GM13977 (cell line): ENCODE results near the gene COL5A1.

Experiments used
- DNase-seq: peaks from one replicate; pipeline ENCODE4 v3.0.0; 2012; ENCODE audit warnings: low spot score
- in situ Hi-C: fragments of 300-500 bp; cut with MboI; formaldehyde crosslinking; loops from one replicate; pipeline ENCODE4 v1.12.0; 2022; ENCODE audit warnings: low sequenced_read_pairs, low pct_unique_long_range_greater_than_20kb, mixed read lengths, inconsistent platforms; ENCODE audit not compliant: unreplicated experiment
- TF ChIP-seq, protein P1 (sequence below): IDR thresholded peaks from 2 replicates; pipeline ENCODE4 v1.5.1; 2012; ENCODE audit warnings: mild to moderate bottlenecking, control low read depth; ENCODE audit not compliant: insufficient read depth; ENCODE audit errors: extremely low read depth, missing control alignments

Gene COL5A1

DNA sequence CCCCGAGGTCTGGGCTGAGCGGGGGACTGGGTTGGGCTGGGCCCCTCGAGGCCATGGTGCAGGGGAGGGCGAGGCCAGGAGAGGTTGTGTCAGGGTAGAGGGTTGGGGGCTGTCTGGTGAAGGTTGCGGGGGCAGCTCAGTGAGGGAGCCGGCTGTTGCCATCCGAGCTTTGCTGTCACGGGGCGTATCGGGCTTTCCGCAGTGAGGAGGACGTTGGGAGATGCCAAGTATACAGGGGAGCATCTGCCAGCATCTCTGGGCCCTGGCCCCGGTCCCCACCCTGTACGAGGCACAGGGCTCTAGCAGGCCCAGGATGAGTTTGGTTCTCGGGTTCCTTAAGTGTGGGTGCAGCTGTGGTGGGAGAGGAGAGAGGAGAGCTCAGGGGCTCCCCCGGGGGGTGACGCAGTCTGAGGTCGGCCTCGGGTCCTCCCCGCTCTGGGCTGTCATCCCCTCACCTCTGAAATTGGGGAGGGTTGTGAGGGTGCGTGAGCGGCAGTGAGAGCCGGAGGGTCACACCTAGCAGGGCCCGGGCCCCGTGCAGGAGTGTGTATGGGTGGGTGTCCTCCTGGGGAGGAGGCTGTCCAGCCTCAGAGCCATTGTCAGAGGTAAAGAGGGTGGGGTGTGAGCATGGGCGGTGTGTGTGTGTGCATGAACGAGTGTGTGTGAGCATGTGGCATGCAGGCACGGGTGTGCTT, 87.3 kb downstream of the COL5A1 start:
- in situ Hi-C loops = no loop called here
- no peak for DNase-seq
- TF ChIP-seq, protein P1, sequence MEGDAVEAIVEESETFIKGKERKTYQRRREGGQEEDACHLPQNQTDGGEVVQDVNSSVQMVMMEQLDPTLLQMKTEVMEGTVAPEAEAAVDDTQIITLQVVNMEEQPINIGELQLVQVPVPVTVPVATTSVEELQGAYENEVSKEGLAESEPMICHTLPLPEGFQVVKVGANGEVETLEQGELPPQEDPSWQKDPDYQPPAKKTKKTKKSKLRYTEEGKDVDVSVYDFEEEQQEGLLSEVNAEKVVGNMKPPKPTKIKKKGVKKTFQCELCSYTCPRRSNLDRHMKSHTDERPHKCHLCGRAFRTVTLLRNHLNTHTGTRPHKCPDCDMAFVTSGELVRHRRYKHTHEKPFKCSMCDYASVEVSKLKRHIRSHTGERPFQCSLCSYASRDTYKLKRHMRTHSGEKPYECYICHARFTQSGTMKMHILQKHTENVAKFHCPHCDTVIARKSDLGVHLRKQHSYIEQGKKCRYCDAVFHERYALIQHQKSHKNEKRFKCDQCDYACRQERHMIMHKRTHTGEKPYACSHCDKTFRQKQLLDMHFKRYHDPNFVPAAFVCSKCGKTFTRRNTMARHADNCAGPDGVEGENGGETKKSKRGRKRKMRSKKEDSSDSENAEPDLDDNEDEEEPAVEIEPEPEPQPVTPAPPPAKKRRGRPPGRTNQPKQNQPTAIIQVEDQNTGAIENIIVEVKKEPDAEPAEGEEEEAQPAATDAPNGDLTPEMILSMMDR = no peak

DNA sequence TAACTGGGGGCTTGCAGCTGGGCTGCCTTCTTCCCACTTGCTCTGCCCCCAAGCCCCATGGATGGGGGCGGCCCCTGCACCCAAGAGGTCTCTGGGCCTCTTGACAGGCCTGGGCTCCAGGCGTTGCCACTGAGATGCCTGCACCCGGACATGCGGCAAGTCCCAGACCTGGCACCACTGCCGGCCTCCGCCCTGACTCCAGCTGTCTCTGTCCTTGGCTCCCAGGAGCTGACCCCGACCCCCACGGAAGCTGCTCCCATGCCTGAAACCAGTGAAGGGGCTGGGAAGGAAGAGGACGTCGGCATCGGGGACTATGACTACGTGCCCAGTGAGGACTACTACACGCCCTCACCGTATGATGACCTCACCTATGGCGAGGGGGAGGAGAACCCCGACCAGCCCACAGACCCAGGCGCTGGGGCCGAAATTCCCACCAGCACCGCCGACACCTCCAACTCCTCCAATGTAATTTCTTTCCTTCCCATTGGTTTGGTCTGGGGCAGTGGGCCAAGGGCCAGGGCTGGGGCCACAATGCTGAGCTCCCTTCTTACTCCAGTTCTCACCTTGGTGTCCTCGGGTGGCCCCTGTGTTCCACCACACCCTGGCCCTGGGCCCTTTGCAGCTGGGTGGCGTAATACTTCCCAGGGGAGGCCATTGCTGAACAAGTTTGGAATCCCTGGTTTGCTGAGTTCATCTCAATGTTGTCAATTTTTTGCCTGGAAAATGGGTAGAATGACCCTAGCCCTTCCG, 88.6 kb downstream of the COL5A1 start:
- DNase-seq = no peak
- in situ Hi-C loops = no loop called here
- TF ChIP-seq, protein P1 = no peak

DNA sequence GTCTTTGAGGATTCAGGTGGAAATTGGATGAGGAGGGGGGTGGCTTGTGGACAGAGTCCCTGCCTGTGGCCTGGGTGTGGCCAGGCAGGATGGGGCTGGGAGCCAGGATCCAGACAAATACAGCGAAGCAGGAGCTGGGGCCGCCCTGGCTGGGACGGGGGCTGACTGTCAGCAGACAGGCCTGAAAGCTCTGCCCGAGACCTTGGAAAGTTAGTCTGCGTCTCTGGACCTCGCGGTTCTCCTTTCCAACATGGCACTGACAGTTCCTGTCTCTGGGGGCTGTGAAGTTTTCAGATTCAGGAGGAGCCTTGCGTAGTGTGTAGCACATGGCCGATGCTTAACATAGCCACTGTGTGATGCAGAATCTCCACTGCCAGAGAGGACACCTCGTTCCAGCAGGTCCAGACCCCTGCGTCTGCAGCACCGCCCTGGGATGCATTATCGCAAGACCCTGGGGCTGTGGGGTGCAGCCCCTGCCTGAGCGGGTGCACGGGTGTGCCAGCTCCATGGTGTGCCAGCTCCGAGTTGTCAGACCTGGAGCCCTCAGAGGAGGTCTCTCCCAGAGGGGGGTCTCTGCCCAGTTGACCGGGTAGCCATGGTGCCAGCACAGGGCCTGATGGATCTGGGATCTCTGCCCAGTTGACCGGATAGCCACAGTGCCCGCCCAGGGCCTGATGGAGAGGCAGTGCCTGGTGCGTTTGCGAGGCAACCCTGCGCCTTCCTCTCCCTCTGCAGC, 89.3 kb downstream of the COL5A1 start:
- in situ Hi-C loops = no loop called here
- TF ChIP-seq, protein P1 = no peak

DNA sequence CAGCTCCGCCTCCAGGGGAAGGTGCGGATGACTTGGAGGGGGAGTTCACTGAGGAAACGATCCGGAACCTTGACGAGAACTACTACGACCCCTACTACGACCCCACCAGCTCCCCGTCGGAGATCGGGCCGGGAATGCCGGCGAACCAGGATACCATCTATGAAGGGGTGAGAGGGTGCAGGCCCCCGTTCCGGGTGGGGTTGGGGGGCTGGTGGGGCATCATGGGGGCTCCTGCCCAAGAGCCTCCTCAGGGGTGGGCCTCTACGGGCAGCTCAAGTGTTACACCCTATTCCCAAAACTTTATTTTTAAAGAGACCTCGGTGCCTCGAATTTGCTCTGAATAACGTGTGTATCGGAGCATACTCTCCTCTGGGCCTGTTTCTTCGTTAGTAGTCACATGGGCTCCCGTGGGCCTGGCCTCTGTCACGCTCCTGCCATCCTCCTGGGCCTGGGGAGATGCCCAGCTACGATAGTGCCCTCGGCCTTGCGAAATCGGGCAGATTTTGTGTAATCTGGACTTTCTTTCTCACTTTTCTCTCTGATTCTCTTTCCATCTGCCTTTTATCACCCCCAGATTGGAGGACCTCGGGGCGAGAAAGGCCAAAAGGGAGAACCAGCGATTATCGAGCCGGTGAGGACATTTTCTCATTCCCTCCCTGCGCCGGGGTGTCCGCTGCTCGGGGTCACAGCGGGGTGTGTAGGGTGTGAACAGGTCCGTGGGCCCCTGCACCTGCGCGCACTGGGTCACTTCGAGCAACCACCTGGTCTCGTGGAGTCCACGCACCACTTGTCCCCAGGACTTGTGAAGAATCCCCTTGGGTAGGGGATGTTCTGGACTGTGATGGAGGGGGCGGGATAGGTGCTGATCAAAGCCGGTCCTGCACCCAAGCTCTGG, 90.1 kb downstream of the COL5A1 start:
- in situ Hi-C loops = no loop called here
- TF ChIP-seq, protein P1 = no peak
- no peak for DNase-seq

More for the DNA sequence above, 89.3 kb downstream of the COL5A1 start:
- no peak for DNase-seq

DNA sequence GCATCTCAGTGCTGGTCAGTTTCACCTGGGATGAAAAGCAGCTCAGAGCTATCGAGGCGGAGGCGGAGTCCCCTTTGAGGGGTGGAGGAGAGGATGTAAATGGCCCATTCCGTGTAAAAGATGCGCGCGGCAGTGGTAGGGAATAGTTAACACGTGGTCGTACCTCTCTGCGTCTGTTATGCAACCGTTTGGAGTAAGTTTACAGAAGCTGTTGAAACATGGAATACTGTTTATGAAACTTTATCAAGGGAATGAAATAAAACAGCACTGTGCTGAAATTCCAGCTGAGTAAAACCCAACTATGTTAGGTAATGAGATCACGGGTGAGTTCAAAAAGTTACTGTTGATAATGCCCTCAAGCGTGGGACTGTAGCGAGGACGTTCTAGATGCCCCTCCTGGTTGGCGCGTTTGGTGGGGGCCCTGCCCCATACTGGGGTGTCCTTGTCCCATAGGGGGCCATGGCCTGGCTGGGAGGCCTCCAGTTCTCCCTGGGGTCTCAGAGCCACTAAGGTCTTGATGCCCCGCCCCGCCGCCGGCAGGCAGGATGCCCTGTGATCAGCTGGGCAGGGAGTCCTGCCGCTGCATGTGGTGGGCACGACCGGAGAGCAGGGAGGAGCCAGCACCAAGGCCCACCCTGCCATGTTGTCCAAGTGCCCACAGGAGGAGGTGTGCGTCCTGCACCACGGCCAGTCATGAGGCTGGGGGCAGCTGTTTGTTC, 90.9 kb downstream of the COL5A1 start:
- in situ Hi-C loops = no loop called here
- no peak for DNase-seq
- TF ChIP-seq, protein P1 = no peak
